ENCODE measurements around the gene FLVCR2.

The FLVCR2 gene

DNA sequence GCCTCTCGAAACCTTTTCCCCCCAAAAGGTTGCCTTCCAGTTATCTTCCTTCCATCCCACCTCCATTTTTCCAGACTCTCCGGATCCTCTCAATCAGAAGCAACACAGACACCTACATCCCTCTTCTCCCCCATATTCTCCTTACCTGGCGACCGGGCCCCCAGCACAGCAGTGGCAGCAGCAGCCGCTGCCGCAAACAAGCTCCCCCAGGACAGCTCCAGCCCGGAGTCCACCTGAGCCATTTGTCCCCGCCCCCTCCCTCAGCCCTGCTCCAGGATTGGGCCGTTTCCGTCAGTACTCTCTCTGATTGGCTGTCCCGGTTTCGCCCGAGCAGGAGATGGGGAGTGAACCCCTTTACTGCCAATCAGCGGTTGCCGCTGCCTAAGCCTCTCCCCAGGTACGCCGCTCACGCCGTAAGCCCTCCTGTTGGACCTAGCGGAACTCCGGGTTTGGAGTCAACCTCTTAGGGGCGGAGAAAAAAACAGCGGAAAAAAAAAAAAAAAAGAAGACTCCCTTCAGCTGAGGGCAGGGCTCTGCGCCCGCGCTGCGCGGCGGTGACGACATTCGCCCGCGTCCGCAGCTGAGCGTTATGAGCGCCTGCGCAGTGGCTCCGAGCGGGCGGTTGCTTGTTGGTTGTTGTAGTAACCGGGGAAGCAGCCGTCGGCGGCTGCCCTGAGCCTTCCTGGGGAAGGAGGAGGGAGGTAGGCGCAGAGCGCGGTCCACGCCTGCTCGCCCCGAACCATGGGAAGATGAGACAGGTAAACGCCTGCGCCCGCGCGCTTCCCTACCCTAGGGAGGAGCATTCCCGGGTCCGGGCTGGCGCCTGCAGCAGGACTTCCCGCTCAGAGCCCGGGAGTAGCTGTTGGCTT is 82.4 kb downstream of the FLVCR2 start, which contains the start of the genes ERG28 and TTLL5:
TSS of gene ERG28 (minus strand) at position 247 of the 869 bp plus-strand sequence. CDS start 3,374 bp downstream, outside the sequence.
TSS of gene TTLL5 (plus strand) at position 617 of the 869 bp plus-strand sequence. CDS start 1,904 bp downstream, outside the sequence.
- peak; percentile 98 for DNase-seq (ENCODE audit: extremely low spot score)
- CTCF ChIA-PET = interaction anchor here (0.8 to 14.8 kb wide), 13 partner anchors 9 to 1124 kb away, joined by 3 to 312 read pairs (median 3); partner anchors contain the start of gene FLVCR2
- TF ChIP-seq, protein P1, sequence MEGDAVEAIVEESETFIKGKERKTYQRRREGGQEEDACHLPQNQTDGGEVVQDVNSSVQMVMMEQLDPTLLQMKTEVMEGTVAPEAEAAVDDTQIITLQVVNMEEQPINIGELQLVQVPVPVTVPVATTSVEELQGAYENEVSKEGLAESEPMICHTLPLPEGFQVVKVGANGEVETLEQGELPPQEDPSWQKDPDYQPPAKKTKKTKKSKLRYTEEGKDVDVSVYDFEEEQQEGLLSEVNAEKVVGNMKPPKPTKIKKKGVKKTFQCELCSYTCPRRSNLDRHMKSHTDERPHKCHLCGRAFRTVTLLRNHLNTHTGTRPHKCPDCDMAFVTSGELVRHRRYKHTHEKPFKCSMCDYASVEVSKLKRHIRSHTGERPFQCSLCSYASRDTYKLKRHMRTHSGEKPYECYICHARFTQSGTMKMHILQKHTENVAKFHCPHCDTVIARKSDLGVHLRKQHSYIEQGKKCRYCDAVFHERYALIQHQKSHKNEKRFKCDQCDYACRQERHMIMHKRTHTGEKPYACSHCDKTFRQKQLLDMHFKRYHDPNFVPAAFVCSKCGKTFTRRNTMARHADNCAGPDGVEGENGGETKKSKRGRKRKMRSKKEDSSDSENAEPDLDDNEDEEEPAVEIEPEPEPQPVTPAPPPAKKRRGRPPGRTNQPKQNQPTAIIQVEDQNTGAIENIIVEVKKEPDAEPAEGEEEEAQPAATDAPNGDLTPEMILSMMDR (IDR thresholded peaks at IDR 0.05; ENCODE audit: control extremely low read depth, extremely low read depth, low read depth, missing control alignments) = no peak
- POLR2A ChIA-PET = interaction anchor here (0.5 to 1.6 kb wide), 5 partner anchors 9 to 894 kb away, joined by 3 to 6 read pairs (median 4); no protein-coding TSS in a partner anchor

DNA sequence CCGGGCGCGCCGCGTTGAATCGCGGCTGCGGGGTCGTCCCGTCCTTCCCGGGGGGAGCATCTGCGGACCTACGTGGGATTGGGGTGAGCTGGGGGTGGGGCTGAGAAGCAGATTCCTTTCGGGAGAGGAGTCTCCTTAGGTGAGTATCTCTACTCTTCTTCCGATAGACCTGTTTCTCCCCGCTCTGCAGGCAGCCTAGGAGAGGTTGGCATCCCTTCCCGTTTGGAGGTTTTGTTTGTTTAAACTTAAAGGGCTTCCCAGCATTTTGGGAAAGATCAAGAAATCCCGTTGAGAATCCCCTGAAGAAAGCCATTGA is 83.0 kb downstream of the FLVCR2 start:
- DNase-seq (ENCODE audit: extremely low spot score) = no peak
- TF ChIP-seq, protein P1 (IDR thresholded peaks at IDR 0.05; ENCODE audit: control extremely low read depth, extremely low read depth, low read depth, missing control alignments) = no peak
- ChIA-PET CTCF (interaction anchor here (1.0 to 14.8 kb wide), 5 partner anchors 47 to 1124 kb away, joined by 3 to 312 read pairs (median 4); partner anchors contain the start of gene FLVCR2), POLR2A (interaction anchor here (1.6 kb wide), 1 partner anchor 12 kb away, joined by 4 read pairs; no protein-coding TSS in a partner anchor)

DNA sequence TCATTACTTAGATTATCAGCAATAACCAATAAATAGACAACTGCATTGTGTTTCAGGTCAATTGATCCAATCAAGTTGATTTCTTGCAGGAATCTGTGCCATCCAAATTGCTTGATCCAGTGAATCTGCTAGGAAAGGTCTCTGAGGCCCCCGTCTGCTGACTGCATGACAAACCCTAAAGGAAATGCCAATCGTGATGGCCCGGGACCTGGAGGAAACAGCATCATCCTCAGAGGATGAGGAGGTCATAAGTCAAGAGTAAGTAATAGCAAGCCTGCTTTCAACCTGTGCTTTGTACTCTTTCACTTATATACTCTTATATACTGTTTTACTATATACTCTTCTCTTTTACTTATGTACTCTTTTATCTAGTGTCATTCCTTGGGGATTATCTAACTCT is 84.5 kb downstream of the FLVCR2 start:
- CTCF ChIA-PET = interaction anchor here (0.7 to 1.6 kb wide), 3 partner anchors 9 to 48 kb away, joined by 3 to 8 read pairs (median 4); no protein-coding TSS in a partner anchor
- TF ChIP-seq, protein P1 (IDR thresholded peaks at IDR 0.05; ENCODE audit: control extremely low read depth, extremely low read depth, low read depth, missing control alignments) = no peak
- no peak for DNase-seq (ENCODE audit: extremely low spot score)
- POLR2A ChIA-PET = no interaction called here

DNA sequence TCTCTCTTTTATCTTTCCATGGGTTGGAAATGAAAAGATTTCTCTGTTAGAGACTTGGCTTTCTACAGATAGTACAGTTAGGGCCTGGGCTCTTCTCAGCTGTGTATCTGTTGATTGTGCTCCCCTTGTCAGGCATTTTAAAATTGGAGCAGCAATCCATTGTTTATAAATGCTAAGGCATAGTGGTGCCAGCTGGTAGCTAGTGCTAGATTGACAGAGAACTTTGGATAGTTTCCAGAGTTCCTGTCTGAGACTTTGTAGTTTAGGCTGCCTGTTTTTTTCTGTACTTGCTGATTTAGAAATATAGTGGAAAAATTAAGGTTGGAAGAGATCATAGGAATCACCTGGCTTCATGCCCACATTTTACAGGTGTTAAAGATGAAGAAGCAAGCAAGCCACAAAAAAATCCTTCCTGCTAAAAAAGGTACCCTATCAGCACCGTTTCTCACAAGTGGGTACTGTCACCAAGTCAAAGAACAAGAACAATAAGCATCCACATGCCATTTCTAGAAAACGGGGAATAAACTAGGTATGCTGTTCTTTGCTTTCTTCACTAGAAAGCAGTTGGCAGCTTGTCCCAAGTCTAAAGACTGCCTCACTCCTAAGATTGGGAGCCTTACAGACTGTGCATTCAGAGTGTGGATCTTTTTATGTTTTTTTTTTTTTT is 88.8 kb downstream of the FLVCR2 start:
- DNase-seq (ENCODE audit: extremely low spot score) = no peak
- CTCF ChIA-PET = interaction anchor here (1.1 to 2.2 kb wide), 4 partner anchors 11 to 90 kb away, joined by 3 to 6 read pairs (median 5); no protein-coding TSS in a partner anchor
- TF ChIP-seq, protein P1 (IDR thresholded peaks at IDR 0.05; ENCODE audit: control extremely low read depth, extremely low read depth, low read depth, missing control alignments) = no peak
- POLR2A ChIA-PET = no interaction called here

DNA sequence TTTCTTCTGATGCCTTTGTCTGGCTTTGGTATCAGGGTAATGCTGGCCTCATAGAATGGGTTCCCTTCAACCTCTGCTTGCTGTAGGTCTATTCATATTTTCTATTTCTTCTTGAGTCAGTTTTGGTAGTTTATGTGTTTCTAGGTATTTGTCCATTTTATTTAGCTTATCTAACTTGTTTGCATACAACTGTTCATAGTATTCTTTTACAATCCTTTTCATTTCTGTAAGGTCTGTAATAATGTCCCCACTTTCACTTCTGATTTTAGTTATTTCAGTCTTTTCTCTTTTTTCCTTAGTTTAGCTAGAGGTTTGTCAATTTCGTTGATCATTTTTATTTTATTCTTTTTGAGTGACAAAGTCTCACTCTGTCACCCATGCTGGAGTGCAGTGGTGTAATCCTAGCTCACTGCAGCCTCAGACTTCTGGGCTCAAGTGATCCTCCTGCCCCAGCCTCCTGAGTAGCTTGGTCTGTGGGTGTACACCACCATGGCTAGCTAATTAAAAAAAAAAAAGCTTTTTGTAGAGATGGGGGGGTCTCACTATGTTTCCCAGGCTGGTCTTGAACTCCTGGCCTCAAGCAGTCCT is 94.3 kb downstream of the FLVCR2 start:
- POLR2A ChIA-PET = interaction anchor here (1.0 kb wide), 1 partner anchor 12 kb away, joined by 4 read pairs; the partner anchor contains the start of genes ERG28 and TTLL5
- TF ChIP-seq, protein P1 (IDR thresholded peaks at IDR 0.05; ENCODE audit: control extremely low read depth, extremely low read depth, low read depth, missing control alignments) = no peak
- CTCF ChIA-PET = interaction anchor here (1.0 to 2.3 kb wide), 5 partner anchors 10 to 679 kb away, joined by 3 to 13 read pairs (median 3); no protein-coding TSS in a partner anchor
- DNase-seq (ENCODE audit: extremely low spot score) = no peak
